ENCODE results near the gene SARNP. TPM values are rescaled to one million over a fixed set of nuclear protein-coding genes. Genes with fewer than 3 reads are reported as not detected.

The SARNP gene
- total RNA-seq, 4 donors from 2014 or later = 32.0 to 45.8 (median 40.1) TPM

- Histone ChIP-seq H3K27me3 (no peaks in the 10 kb centered on the region), H3K4me3 (no peak overlapping the region), H3K4me1 (peaks cover 31% of the 10 kb centered on the region), H3K27ac (no peak overlapping the region), H3K36me3 (no peaks in the 10 kb centered on the region), H3K9me3 (no peaks in the 10 kb centered on the region)
- TF ChIP-seq POLR2AphosphoS5 (IDR thresholded peaks at IDR 0.05) = no peak
- no peak for TF ChIP-seq CTCF (IDR thresholded peaks at IDR 0.05)
- TF ChIP-seq POLR2A (IDR thresholded peaks at IDR 0.05) = no peak
- no peak for TF ChIP-seq EP300 (IDR thresholded peaks at IDR 0.05)
- DNase-seq (ENCODE audit: low spot score in 2 of 2) = peak; percentile 52 to 65
- 86% methylated on average over 4 of the region's 4 CpGs for WGBS
These were observed 25.9 kb upstream of the SARNP start for GRCh38 chr12:55843431-55843830.

GRCh38 chr12:55842681-55843429 lies 25.3 kb upstream of the SARNP start, which contains the start of gene MMP19:
MMP19 (minus strand) TSS chr12:55842936; CDS start chr12:55842830, 106 bp downstream.
- Histone ChIP-seq H3K27me3 (no peaks in the 10 kb centered on the region), H3K36me3 (no peaks in the 10 kb centered on the region), H3K9me3 (no peaks in the 10 kb centered on the region), H3K4me1 (peaks cover 31% of the 10 kb centered on the region), H3K27ac (peak within 1 kb of the TSS; percentile 61), H3K4me3 (peak within 1 kb of the TSS; percentile 47)
- WGBS = 36% methylated on average over 9 of the region's 10 CpGs
- peak; percentile 72 to 79 for DNase-seq (ENCODE audit: low spot score in 2 of 2)
- TF ChIP-seq POLR2A (IDR thresholded peaks at IDR 0.05) (peak; percentile 71 to 90), CTCF (IDR thresholded peaks at IDR 0.05) (no peak), EP300 (IDR thresholded peaks at IDR 0.05) (no peak), POLR2AphosphoS5 (IDR thresholded peaks at IDR 0.05) (peak in 2 of 3 donors; percentile 12 to 36)

GRCh38 chr12:55840581-55841351 lies 23.2 kb upstream of the SARNP start:
- 92% methylated on average over 11 of the region's 11 CpGs for WGBS
- H3K27me3 ChIP-seq = no peaks in the 10 kb centered on the region
- peaks cover 14% of the 10 kb centered on the region for H3K4me1 ChIP-seq
- no peaks in the 10 kb centered on the region for H3K9me3 ChIP-seq
- peak; percentile 54 to 62 for DNase-seq (ENCODE audit: low spot score in 2 of 2)
- no peak overlapping the region for H3K4me3 ChIP-seq
- TF ChIP-seq CTCF (IDR thresholded peaks at IDR 0.05) (no peak), POLR2A (IDR thresholded peaks at IDR 0.05) (no peak), POLR2AphosphoS5 (IDR thresholded peaks at IDR 0.05) (no peak), EP300 (IDR thresholded peaks at IDR 0.05) (no peak)
- H3K36me3 ChIP-seq = peaks cover 12% of the 10 kb centered on the region
- H3K27ac ChIP-seq = no peak overlapping the region

GRCh38 chr12:55839345-55840140 lies 22.0 kb upstream of the SARNP start:
- H3K4me3 ChIP-seq = no peak overlapping the region
- peak; percentile 43 to 48 for DNase-seq (ENCODE audit: low spot score in 2 of 2)
- no peaks in the 10 kb centered on the region for H3K27me3 ChIP-seq
- WGBS = 75% methylated on average over 9 of the region's 11 CpGs
- TF ChIP-seq POLR2AphosphoS5 (IDR thresholded peaks at IDR 0.05) = no peak
- TF ChIP-seq POLR2A (IDR thresholded peaks at IDR 0.05) = no peak
- no peak for TF ChIP-seq EP300 (IDR thresholded peaks at IDR 0.05)
- TF ChIP-seq CTCF (IDR thresholded peaks at IDR 0.05) = no peak
- H3K27ac ChIP-seq = no peak overlapping the region
- H3K9me3 ChIP-seq = no peaks in the 10 kb centered on the region
- peaks cover 10% of the 10 kb centered on the region for H3K4me1 ChIP-seq
- H3K36me3 ChIP-seq = peaks cover 22% of the 10 kb centered on the region
